Subcutaneous adipose tissue (tissue), 4 donors: Measurements from ENCODE around the gene SS18L1. TPM values are rescaled to one million over a fixed set of nuclear protein-coding genes. Genes with fewer than 3 reads are reported as not detected.

Source experiments
- CTCF ChIP-seq: fragments of 450-650 bp; IDR thresholded peaks from one replicate; pipeline ENCODE4 v1.5.1; 2016; ENCODE audit warnings: low read depth, mild to moderate bottlenecking, control low read depth, antibody characterized with exemption, moderate library complexity
- total RNA-seq, 4 donors: library from RNA; depleted of rRNA; stranded (reverse); fragments of >200 nt; gene quantifications; one replicate each; pipeline ENCODE4 v1.1.0, GENCODE V29; 2016

The SS18L1 gene
- total RNA-seq, 4 donors from 2014 or later = 10.3 to 18.3 (median 12.9) TPM

DNA sequence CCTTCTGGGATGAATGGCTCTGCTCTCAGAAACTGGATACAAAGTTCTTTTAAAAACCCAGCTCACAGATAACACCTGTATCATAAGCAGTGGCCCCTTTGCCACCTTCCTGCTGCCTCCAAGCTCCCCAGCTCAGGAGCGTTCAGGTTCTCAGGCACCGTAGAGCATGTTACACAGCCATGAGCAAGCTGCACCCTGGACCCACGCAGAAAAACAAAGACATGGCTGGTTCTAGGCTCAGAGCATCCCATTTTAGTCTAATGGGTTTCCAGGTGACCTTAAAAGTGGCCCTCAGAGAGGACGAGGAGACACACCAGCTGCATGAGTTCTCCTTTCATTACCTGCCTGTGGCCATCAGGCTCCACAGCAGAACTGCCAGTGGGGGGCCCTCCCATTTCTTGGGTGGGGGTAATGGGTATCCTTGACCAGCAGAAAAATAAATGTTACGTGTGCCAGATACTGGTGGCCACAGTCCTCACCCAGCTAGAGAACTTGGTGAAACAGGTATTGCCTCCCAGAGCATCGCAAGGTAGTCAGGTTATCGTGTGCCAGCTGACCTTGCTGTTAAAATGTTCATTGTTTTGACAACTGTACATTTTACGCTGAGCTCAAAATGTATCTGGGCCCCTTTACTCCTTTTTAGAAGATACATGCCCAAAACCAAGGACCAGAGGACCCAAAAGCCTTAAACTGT, 7.8 kb upstream of the SS18L1 start:
- TF ChIP-seq CTCF = no peak

DNA sequence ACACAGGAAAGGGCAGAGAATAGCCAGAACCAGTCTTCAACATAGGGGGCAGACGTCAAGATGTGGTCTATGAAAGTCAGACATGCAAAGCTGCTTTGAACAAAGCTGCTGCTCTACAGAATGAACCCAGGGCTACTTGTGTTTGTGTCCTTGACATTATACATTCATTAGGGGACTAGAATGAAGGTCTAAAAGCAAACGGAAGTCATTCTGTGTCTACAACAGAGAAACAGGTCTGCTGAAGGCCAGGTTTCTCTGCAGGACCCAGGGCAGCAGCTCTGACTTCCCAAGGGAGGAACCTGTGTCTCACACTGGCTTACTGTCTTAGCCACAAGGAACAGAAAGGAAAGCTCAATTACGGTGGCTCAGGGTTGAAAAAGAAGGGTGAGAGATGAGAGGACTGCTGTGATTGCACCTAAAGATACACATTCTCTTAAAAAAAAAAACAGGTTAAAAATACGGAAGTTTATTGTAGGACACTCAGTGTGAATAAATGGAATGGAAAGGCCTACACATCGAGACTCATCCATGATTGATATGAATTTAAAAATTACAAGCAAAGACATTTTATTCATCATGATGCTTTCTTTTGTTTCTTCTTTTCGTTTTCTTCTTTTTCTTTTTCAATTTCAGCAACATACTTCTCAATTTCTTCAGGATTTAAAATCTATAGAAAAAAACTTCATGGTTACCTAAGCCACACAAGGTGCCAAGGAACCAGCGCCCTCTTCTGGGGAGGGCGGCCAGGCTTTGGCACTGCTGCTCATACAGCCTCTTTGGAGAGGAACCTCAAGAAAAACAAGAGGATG, 7.1 kb upstream of the SS18L1 start:
- no peak for TF ChIP-seq CTCF

- no peak for TF ChIP-seq CTCF
These were observed 6.5 kb upstream of the SS18L1 start for GRCh38 chr20:62137092-62137384.

DNA sequence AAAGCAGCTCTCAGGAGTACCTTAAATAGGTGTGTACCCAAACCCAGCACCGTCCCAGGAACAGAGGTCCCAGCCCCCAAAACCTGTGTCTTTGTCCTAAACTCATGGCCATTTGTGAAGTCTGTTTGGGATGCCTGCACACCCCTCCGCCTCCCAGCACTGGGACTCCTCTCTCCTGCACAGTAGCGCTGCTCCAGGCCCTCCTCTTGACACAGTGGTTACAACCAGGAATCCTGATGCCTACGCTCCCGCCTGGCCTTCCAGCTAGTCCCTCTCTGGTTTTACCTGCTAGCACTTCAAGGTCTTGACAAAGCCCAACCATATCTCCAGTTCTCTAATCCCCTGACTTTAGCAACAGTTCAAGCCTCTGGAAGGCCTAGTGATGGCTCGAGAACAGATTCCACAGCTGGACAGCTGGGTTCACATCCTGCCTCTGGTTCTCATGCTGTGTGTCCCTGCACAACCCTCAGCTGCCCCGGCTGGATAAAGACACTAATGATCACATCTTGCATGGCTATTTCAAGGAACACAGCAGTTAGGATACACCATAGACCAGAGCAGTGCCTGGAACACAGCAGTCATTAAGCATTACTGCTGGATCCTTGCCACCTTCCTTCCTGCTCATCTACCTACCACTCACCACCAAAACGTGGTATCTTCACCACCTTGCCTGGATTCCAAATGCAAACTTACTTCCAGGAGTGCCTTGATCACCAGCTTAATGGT, 5.9 kb upstream of the SS18L1 start:
- no peak for TF ChIP-seq CTCF

DNA sequence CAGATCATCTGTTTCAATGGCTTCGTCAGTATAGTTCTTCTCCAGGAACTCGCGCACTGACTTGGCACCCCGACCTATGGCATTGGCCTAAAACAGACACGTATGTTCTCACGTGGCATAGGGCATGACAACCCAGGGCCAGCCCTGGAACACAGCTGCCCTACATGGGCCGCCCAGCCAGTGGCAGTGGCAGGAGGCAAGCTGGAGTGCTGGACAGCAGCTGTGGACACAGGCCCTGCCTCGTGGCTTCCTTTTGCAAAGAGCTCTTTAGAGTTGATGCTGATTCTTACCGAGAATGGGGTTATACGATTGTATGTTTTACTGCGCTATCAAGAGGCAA, 5.4 kb upstream of the SS18L1 start:
- no peak for TF ChIP-seq CTCF

- no peak for TF ChIP-seq CTCF
These were observed 4.7 kb upstream of the SS18L1 start for GRCh38 chr20:62138912-62139311.

DNA sequence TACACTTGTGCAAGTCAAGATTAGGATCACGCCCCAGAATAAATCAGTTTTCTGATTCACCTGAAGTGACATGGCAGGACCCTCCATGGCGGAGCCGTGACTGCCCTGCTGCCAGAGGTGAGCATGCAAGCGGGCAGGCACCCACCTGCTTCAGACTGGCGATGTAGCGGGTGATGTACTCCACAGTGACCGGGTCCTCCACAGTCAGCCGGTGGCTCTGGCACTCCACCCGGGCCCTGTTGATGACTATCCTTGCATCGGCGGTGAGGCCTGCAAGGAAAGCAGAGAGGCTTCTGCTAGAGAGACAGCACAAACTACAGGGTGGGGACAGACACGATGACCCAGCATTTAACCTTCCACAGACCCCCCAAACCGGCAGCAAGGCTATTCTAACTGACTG, 3.9 kb upstream of the SS18L1 start:
- no peak for TF ChIP-seq CTCF
